ENCODE measurements around the gene UBE2G1. TPM values are rescaled to one million over a fixed set of nuclear protein-coding genes. Genes with fewer than 3 reads are reported as not detected.

Gene UBE2G1
- total and polyA plus RNA-seq, 2 of the 13 experiments (the other 11 are each of a cell fraction or from before 2014, with no cell fraction given) = 27.9 to 42.6 TPM

DNA sequence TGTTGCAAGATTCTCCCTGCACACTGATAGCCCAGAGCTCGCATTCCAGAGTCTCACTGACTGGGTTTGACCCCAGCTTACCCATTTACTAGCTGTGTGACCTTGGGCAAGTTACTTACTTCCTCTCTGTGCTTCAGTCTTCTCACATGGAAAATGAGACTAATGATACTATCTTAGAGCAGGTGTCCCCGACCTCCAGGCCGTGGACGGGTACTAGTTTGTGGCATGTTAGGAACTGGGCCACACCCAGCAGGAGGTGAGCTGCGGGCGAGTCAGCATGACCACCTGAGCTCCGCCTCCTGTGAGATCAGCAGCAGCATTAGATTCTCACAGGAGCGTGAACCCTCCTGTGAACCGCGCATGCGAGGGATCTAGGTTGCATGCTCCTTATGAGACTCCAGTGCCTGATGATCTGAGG is 118.5 kb downstream of the UBE2G1 start (continued):
- TF ChIP-seq AGO1 (IDR thresholded peaks at IDR 0.05; ENCODE audit: low read depth, low read length, poor library complexity, severe bottlenecking) = no peak
- 0 out of 2 replicates have a peak, but pooled peaks have one; percentile 13 for TF ChIP-seq SP5 (CRISPR knock-in tag; IDR thresholded peaks at IDR 0.05; ENCODE audit: borderline replicate concordance, low read depth)
- TF ChIP-seq BCL6 (CRISPR knock-in tag; IDR thresholded peaks at IDR 0.05) = peak; percentile 96
- peak; percentile 32; the same call in 1 of the 2 replicates for TF ChIP-seq YEATS2 (CRISPR knock-in tag; IDR thresholded peaks at IDR 0.05; ENCODE audit: borderline replicate concordance)
- TF ChIP-seq SPEN (CRISPR knock-in tag; IDR thresholded peaks at IDR 0.05; ENCODE audit: low read depth) = 0 out of 2 replicates have a peak, but pooled peaks have one; percentile 22
- peak; percentile 61; the same call in 1 of the 2 replicates for TF ChIP-seq CEBPB (IDR thresholded peaks at IDR 0.05; ENCODE audit: borderline replicate concordance, low read depth, low read length)
- 0 out of 2 replicates have a peak, but pooled peaks have one; percentile 15 for TF ChIP-seq ZNF629 (CRISPR knock-in tag; conservative IDR thresholded peaks at IDR 0.05)
- peak; percentile 27; the same call in 1 of the 2 replicates for TF ChIP-seq RXRA (CRISPR knock-in tag; IDR thresholded peaks at IDR 0.05)
- peak; percentile 41; the same call in 1 of the 2 replicates for TF ChIP-seq RXRB (CRISPR knock-in tag; IDR thresholded peaks at IDR 0.05; ENCODE audit: borderline replicate concordance)
- TF ChIP-seq CEBPG (CRISPR knock-in tag; IDR thresholded peaks at IDR 0.05) = peak; percentile 35; the same call in 1 of the 2 replicates
- TF ChIP-seq ZNF136 (CRISPR knock-in tag; IDR thresholded peaks at IDR 0.05; ENCODE audit: low read depth) = no peak
- peak; percentile 60; the same call in 1 of the 2 replicates for TF ChIP-seq ZBTB38 (CRISPR knock-in tag; IDR thresholded peaks at IDR 0.05)
- TF ChIP-seq RARA (CRISPR knock-in tag; IDR thresholded peaks at IDR 0.05) = peak; percentile 32; the same call in 1 of the 2 replicates
- peak; percentile 29; the same call in 1 of the 2 replicates for TF ChIP-seq GATAD2A (CRISPR knock-in tag; IDR thresholded peaks at IDR 0.05)
- TF ChIP-seq ZNF607 (CRISPR knock-in tag; IDR thresholded peaks at IDR 0.05; ENCODE audit: borderline replicate concordance) = no peak
- peak; percentile 43; the same call in 1 of the 2 replicates for TF ChIP-seq ZNF768 (CRISPR knock-in tag; IDR thresholded peaks at IDR 0.05)
- no peak for TF ChIP-seq NR2F6 (IDR thresholded peaks at IDR 0.05)
- TF ChIP-seq NR2F6 (CRISPR knock-in tag; IDR thresholded peaks at IDR 0.05) = peak; percentile 34; the same call in 1 of the 2 replicates

Data from HepG2 (cell line).